ENCODE data around the gene NEDD1.

NEDD1 gene

DNA sequence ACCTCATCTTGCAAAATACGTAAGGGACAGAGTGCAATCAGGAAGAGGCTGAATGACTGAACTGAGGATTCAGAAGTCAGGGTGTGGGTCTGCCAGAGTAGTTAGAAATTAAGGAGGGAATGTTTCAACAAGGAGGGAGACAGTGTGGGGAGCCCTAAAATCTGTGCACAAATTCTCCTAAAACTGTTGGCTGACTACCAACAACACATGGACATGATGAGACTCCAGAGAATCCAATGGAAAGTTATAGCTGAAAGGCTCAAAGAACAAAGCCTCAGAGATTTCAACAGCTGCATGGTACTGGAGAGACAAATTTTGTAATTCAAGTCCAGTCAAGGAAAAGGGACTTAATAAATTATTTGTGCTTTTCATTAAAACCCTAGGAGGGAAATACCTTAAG lies 36.1 kb upstream of the NEDD1 start:
- Histone ChIP-seq H3K9ac (ENCODE audit: low read depth, low read length, poor library complexity, severe bottlenecking) (no peak overlapping the region), H3K79me2 (ENCODE audit: insufficient read depth, low read length) (no peaks in the 10 kb centered on the region), H3K27me3 (ENCODE audit: insufficient read depth, low read length, poor library complexity, severe bottlenecking) (no peaks in the 10 kb centered on the region), H2AFZ (ENCODE audit: low read length) (no peak overlapping the region), H3K4me3 (ENCODE audit: low read length, poor library complexity, severe bottlenecking) (no peak overlapping the region), H3F3A (ENCODE audit: low read depth) (no peaks in the 10 kb centered on the region), H3K36me3 (ENCODE audit: insufficient read depth, low read length) (no peaks in the 10 kb centered on the region), H3K9me2 (replicated peaks; ENCODE audit: low read depth, low read length) (no peaks in the 10 kb centered on the region), H4K20me1 (ENCODE audit: insufficient read depth, low read length, poor library complexity, severe bottlenecking) (no peaks in the 10 kb centered on the region), H3K9me3 (ENCODE audit: insufficient read depth, low read depth, low read length) (no peaks in the 10 kb centered on the region), H3K4me1 (ENCODE audit: insufficient read depth, low read length, poor library complexity, severe bottlenecking) (no peaks in the 10 kb centered on the region), H3K4me2 (ENCODE audit: low read depth, low read length, poor library complexity, severe bottlenecking) (no peak overlapping the region)
- TF ChIP-seq CTCF (conservative IDR thresholded peaks at IDR 0.05; ENCODE audit: low read length) (no peak), EZH2phosphoT487 (IDR thresholded peaks at IDR 0.05; ENCODE audit: borderline replicate concordance) (no peak)

DNA sequence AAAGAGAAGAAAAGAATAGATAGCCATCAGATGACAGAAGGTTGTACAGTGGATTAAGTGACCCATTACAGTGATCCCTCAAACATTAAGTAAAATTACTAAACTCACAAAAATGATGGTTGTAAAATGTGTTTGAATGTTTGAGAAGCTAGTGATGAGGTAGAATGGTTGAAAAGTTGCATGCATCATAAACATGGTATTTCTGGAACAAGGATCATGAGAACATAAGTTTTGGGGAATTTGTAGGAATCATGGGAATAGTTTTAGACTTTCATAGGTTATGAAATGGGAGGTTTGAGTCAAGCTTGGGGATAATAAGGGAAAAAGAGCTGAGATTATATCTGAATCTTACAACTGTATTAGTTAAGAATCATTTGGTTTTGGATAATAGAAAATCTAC lies 34.1 kb upstream of the NEDD1 start:
- H3K36me3 ChIP-seq (ENCODE audit: insufficient read depth, low read length), result no peaks in the 10 kb centered on the region
- H3K4me1 ChIP-seq (ENCODE audit: insufficient read depth, low read length, poor library complexity, severe bottlenecking), result no peaks in the 10 kb centered on the region
- H3K9ac ChIP-seq (ENCODE audit: low read depth, low read length, poor library complexity, severe bottlenecking), result no peak overlapping the region
- no peak overlapping the region for H2AFZ ChIP-seq (ENCODE audit: low read length)
- H3K4me3 ChIP-seq (ENCODE audit: low read length, poor library complexity, severe bottlenecking), result no peak overlapping the region
- H3F3A ChIP-seq (ENCODE audit: low read depth), result no peaks in the 10 kb centered on the region
- no peaks in the 10 kb centered on the region for H3K9me3 ChIP-seq (ENCODE audit: insufficient read depth, low read depth, low read length)
- H3K9me2 ChIP-seq (replicated peaks; ENCODE audit: low read depth, low read length), result no peaks in the 10 kb centered on the region
- no peak overlapping the region for H3K4me2 ChIP-seq (ENCODE audit: low read depth, low read length, poor library complexity, severe bottlenecking)
- no peaks in the 10 kb centered on the region for H3K27me3 ChIP-seq (ENCODE audit: insufficient read depth, low read length, poor library complexity, severe bottlenecking)
- TF ChIP-seq CTCF (conservative IDR thresholded peaks at IDR 0.05; ENCODE audit: low read length) (no peak), EZH2phosphoT487 (IDR thresholded peaks at IDR 0.05; ENCODE audit: borderline replicate concordance) (no peak)
- no peaks in the 10 kb centered on the region for H4K20me1 ChIP-seq (ENCODE audit: insufficient read depth, low read length, poor library complexity, severe bottlenecking)
- no peaks in the 10 kb centered on the region for H3K79me2 ChIP-seq (ENCODE audit: insufficient read depth, low read length)

- no peaks in the 10 kb centered on the region for H3K36me3 ChIP-seq (ENCODE audit: insufficient read depth, low read length)
- no peaks in the 10 kb centered on the region for H4K20me1 ChIP-seq (ENCODE audit: insufficient read depth, low read length, poor library complexity, severe bottlenecking)
- H3K79me2 ChIP-seq (ENCODE audit: insufficient read depth, low read length), result no peaks in the 10 kb centered on the region
- H3K9ac ChIP-seq (ENCODE audit: low read depth, low read length, poor library complexity, severe bottlenecking), result no peak overlapping the region
- no peak overlapping the region for H2AFZ ChIP-seq (ENCODE audit: low read length)
- no peaks in the 10 kb centered on the region for H3K27me3 ChIP-seq (ENCODE audit: insufficient read depth, low read length, poor library complexity, severe bottlenecking)
- no peaks in the 10 kb centered on the region for H3K9me2 ChIP-seq (replicated peaks; ENCODE audit: low read depth, low read length)
- H3K4me1 ChIP-seq (ENCODE audit: insufficient read depth, low read length, poor library complexity, severe bottlenecking), result no peaks in the 10 kb centered on the region
- no peak overlapping the region for H3K4me2 ChIP-seq (ENCODE audit: low read depth, low read length, poor library complexity, severe bottlenecking)
- H3K4me3 ChIP-seq (ENCODE audit: low read length, poor library complexity, severe bottlenecking), result no peak overlapping the region
- H3K9me3 ChIP-seq (ENCODE audit: insufficient read depth, low read depth, low read length), result no peaks in the 10 kb centered on the region
- no peaks in the 10 kb centered on the region for H3F3A ChIP-seq (ENCODE audit: low read depth)
- no peak for TF ChIP-seq EZH2phosphoT487 (IDR thresholded peaks at IDR 0.05; ENCODE audit: borderline replicate concordance)
- no peak for TF ChIP-seq CTCF (conservative IDR thresholded peaks at IDR 0.05; ENCODE audit: low read length)
Measured at GRCh38 chr12:96874211-96874610, 32.8 kb upstream of the NEDD1 start.

All from Loucy (cell line).